GM12878 (cell line): ENCODE measurements around the gene C6orf52. TPM values are rescaled to one million over a fixed set of nuclear protein-coding genes. Genes with fewer than 3 reads are reported as not detected.

Experiments
- ATAC-seq: fragments of 200-7000 bp; cut with Tn5 transposase; 3 replicates; pipeline ENCODE4 v1.9.1; 2020; ENCODE audit warnings: mild to moderate bottlenecking, moderate library complexity
- BruUV-seq: library from RNA; stranded (reverse); fragments of 400-500 nt; replicated peaks from 2 replicates; lab custom pipeline; 2021; lab: Mats Ljungman, UMichigan
- CTCF ChIA-PET: fragments of 300-600 bp; sonication (Branson Sonifier 250); formaldehyde crosslinking; extraction: SDS; loops from one replicate; lab custom pipeline; 2021; ENCODE audit warnings: inconsistent platforms; lab: Yijun Ruan, JAX
- POLR2A ChIA-PET: fragments of 350-600 bp; formaldehyde crosslinking; extraction: SDS; loops from one replicate; lab custom pipeline; 2021; ENCODE audit warnings: inconsistent platforms; lab: Charles Lee
- RAD21 ChIA-PET: fragments of 300-600 bp; sonication (Branson Sonifier 250); formaldehyde crosslinking; loops from one replicate; lab custom pipeline; 2023; ENCODE audit warnings: antibody characterized with exemption; ENCODE audit not compliant: unreplicated experiment; lab: Charles Lee
- SMC1A ChIA-PET: fragments of 300-600 bp; sonication (Branson Sonifier 250); formaldehyde crosslinking; loops from one replicate; lab custom pipeline; 2023; ENCODE audit not compliant: unreplicated experiment, uncharacterized antibody; lab: Charles Lee
- DNase-seq: peaks from one replicate; pipeline ENCODE4 v3.0.0-alpha.2; 2011; ENCODE audit warnings: low read depth, low spot score
- FAIRE-seq: peaks from 3 replicates; lab custom pipeline; 2011; peaks lifted over from hg19 to GRCh38; lab: Jason Lieb, UNC
- H2AFZ ChIP-seq: 2 replicates; pipeline ENCODE4 v1.6.0; 2011; ENCODE audit warnings: low read depth, low read length, control low read depth; ENCODE audit not compliant: control insufficient read depth
- H3K27ac ChIP-seq: 2 replicates; pipeline ENCODE4 v1.5.1; 2011; ENCODE audit warnings: control low read depth; ENCODE audit not compliant: control insufficient read depth, insufficient read depth
- H3K27me3 ChIP-seq, 2 experiments: replicated peaks in 1 of 2; 2 replicates each; pipeline versions ENCODE4 v1.6.0 to v1.6.1; 2011; ENCODE audit warnings: low read length in 1 of 2; ENCODE audit not compliant: control insufficient read depth in 2 of 2, insufficient read depth in 2 of 2
- H3K36me3 ChIP-seq, 2 experiments: 2 replicates each; pipeline ENCODE4 v1.5.1; 2011; ENCODE audit warnings: low read length in 1 of 2; ENCODE audit not compliant: control insufficient read depth in 2 of 2, insufficient read depth in 2 of 2
- H3K4me1 ChIP-seq: 2 replicates; pipeline ENCODE4 v1.6.1; 2011; ENCODE audit warnings: mild to moderate bottlenecking, low read length, moderate library complexity, mixed read lengths; ENCODE audit not compliant: control insufficient read depth, insufficient read depth
- H3K4me2 ChIP-seq: 2 replicates; pipeline ENCODE4 v1.6.0; 2011; ENCODE audit warnings: control low read depth; ENCODE audit not compliant: control insufficient read depth, insufficient read depth
- H3K4me3 ChIP-seq: fragments of 200-600 bp; sonication (generic); 2 replicates; pipeline ENCODE4 v1.5.1; 2016
- H3K79me2 ChIP-seq: 2 replicates; pipeline ENCODE4 v1.6.0; 2011; ENCODE audit warnings: low read length; ENCODE audit not compliant: control insufficient read depth, insufficient read depth
- H3K9ac ChIP-seq: 2 replicates; pipeline ENCODE4 v1.8.0; 2011; ENCODE audit warnings: low read length, control low read depth, mixed read lengths; ENCODE audit not compliant: control insufficient read depth, insufficient read depth
- H3K9me3 ChIP-seq: replicated peaks from 3 replicates; pipeline ENCODE4 v1.5.1; 2011; ENCODE audit warnings: mild to moderate bottlenecking, low read length; ENCODE audit not compliant: control insufficient read depth, insufficient read depth
- H4K20me1 ChIP-seq: 2 replicates; pipeline ENCODE4 v1.6.0; 2011; ENCODE audit not compliant: control insufficient read depth, insufficient read depth
- EED ChIP-seq: sonication (generic); IDR thresholded peaks from 2 replicates; pipeline ENCODE4 v1.6.1; 2016; ENCODE audit warnings: antibody characterized with exemption, low read depth
- HCFC1 ChIP-seq: fragments of 150-350 bp; IDR thresholded peaks from 2 replicates; pipeline ENCODE4 v1.6.1; 2014; ENCODE audit warnings: low read length
- NR2C2 ChIP-seq: IDR thresholded peaks from 2 replicates; pipeline ENCODE4 v1.6.1; 2011; ENCODE audit warnings: borderline replicate concordance, low read depth; ENCODE audit not compliant: control insufficient read depth, insufficient read length
- POLR2AphosphoS2 ChIP-seq: IDR thresholded peaks from 2 replicates; pipeline ENCODE4 v1.6.1; 2011; ENCODE audit warnings: low read depth, mild to moderate bottlenecking, low read length, improper control_type of control experiment, moderate library complexity
- RAD51 ChIP-seq: fragments of 450-650 bp; IDR thresholded peaks from 2 replicates; pipeline ENCODE4 v1.6.1; 2016; ENCODE audit warnings: moderate library complexity, mild to moderate bottlenecking, inconsistent platforms
- SIN3A ChIP-seq: IDR thresholded peaks from 2 replicates; pipeline ENCODE4 v1.6.1; 2012; ENCODE audit warnings: low read depth, low read length, improper control_type of control experiment
- SUZ12 ChIP-seq: fragments of 200-600 bp; sonication (generic); IDR thresholded peaks from one replicate; pipeline ENCODE4 v1.6.1; 2018; ENCODE audit warnings: antibody characterized with exemption, mild to moderate bottlenecking; ENCODE audit not compliant: unreplicated experiment
- WRNIP1 ChIP-seq: IDR thresholded peaks from 2 replicates; pipeline ENCODE4 v1.6.1; 2011; ENCODE audit warnings: low read depth, low read length, improper control_type of control experiment, borderline replicate concordance
- YBX1 ChIP-seq: fragments of 450-650 bp; IDR thresholded peaks from 2 replicates; pipeline ENCODE4 v1.6.1; 2016; ENCODE audit warnings: antibody characterized with exemption
- WGBS: methylation state at CpG from one replicate; pipeline ENCODE4 v1.1.6; 2016; ENCODE audit warnings: low lambda C conversion rate; ENCODE audit not compliant: insufficient replicate concordance, insufficient coverage; ENCODE audit errors: missing lambda C conversion rate; 5-methylcytosine and 5-hydroxymethylcytosine counted together
- in situ Hi-C: fragments of 300-500 bp; cut with MboI; formaldehyde crosslinking; loops from 9 replicates; pipeline ENCODE4 v1.14.3; 2018; ENCODE audit warnings: mixed read lengths
- intact Hi-C: fragments of 100-400 bp; cut with micrococcal nuclease; formaldehyde crosslinking; loops from one replicate; pipeline ENCODE4 v1.14.2; 2022; ENCODE audit not compliant: unreplicated experiment
- polyA plus RNA-seq, 11 experiments: library from polyadenylated mRNA; depleted of rRNA in 4 of 11; unstranded in 6 of 11; stranded (reverse) in 5 of 11; fragments of >200 nt; fragmentation: Nextera tagmentation in 4 of 11; fragmentation: Illumina TruSeq in 1 of 11; extraction: Ambion mirVana in 4 of 11; extraction: Trizol in 1 of 11; gene quantifications; 1 replicate in 1 of 11; 2 replicates in 10 of 11; pipeline versions ENCODE4 v1.2.1 to v1.2.3, GENCODE V29; 2011 to 2016; ENCODE audit warnings: inconsistent platforms in 2 of 11, missing spikeins in 2 of 11, low read depth in 1 of 11
- total RNA-seq, 4 experiments: library from RNA; depleted of rRNA in 3 of 4; stranded (reverse); fragments of >200 nt in 3 of 4; fragmentation: Illumina TruSeq in 1 of 4; extraction: Trizol in 1 of 4; gene quantifications; 2 replicates each; pipeline versions ENCODE4 v1.2.1 to v1.2.3, GENCODE V29; 2013 to 2021
- TF ChIP-seq, protein P1 (sequence below): fragments of 450-650 bp; formaldehyde crosslinking; IDR thresholded peaks from 2 replicates; pipeline ENCODE4 v1.4.0; 2020; ENCODE audit warnings: mild to moderate bottlenecking, moderate library complexity
- TF ChIP-seq, protein P2 (sequence below): IDR thresholded peaks from 2 replicates; pipeline ENCODE4 v1.6.1; 2011; ENCODE audit warnings: mild to moderate bottlenecking, low read depth, low read length, moderate library complexity; ENCODE audit not compliant: insufficient replicate concordance
- TF ChIP-seq, protein P3 (sequence below): fragments of 450-650 bp; IDR thresholded peaks from 2 replicates; pipeline ENCODE4 v1.6.1; 2014; ENCODE audit warnings: mild to moderate bottlenecking
- TF ChIP-seq, protein P4 (sequence below): IDR thresholded peaks from 2 replicates; pipeline ENCODE4 v1.6.1; 2011; ENCODE audit warnings: borderline replicate concordance, low read depth, mild to moderate bottlenecking, moderate library complexity, low read length; ENCODE audit not compliant: insufficient read depth, poor library complexity, severe bottlenecking
- TF ChIP-seq, protein P5 (sequence below), 3 experiments: IDR thresholded peaks in 2 of 3; conservative IDR thresholded peaks in 1 of 3; 2 replicates each; pipeline ENCODE4 v1.5.1; 2011; ENCODE audit warnings: low read depth in 3 of 3, low read length in 3 of 3, mild to moderate bottlenecking in 3 of 3, control low read depth in 2 of 3, moderate library complexity in 2 of 3, inconsistent platforms in 1 of 3, mixed read lengths in 1 of 3; ENCODE audit not compliant: control insufficient read depth in 2 of 3, insufficient read depth in 1 of 3; ENCODE audit errors: extremely low read depth in 1 of 3

The C6orf52 gene
- total and polyA plus RNA-seq, 10 of the 15 experiments (the other 5 are each of a cell fraction or from before 2014, with no cell fraction given): 2.7 to 15.1 (median 4.9) TPM

DNA sequence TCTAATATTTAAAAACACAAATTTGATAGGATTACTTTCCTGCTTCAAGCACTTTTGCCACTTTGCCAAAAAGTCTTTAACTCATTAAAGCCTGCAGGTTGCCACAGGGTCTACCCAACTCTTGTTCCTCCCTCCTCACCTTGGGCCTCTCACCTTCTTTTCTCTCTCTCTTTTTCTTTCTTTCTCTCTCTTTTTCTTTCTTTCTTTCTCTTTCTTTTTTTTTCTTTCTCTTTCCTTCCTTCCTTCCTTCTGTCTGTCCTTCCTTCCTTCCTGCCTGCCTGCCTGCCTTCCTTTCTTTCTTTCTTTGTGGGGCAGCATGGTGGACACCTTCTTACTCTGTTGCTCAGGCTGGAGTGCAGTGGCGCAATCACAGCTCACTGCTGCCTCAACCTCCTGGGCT, 50.2 kb downstream of the C6orf52 start:
- ChIA-PET CTCF (interaction anchor here (1.0 to 1.9 kb wide), 2 partner anchors 13 to 137 kb away, joined by 4 read pairs; no protein-coding TSS in a partner anchor), POLR2A (no interaction called here), RAD21 (interaction anchor here (1.0 kb wide), 1 partner anchor 11 kb away, joined by 3 read pairs; no protein-coding TSS in a partner anchor), SMC1A (interaction anchor here (0.6 to 1.4 kb wide), 3 partner anchors 11 to 1024 kb away, joined by 3 to 4 read pairs (median 3); no protein-coding TSS in a partner anchor)
- no peak for DNase-seq
- Histone ChIP-seq H3K9ac (no peak overlapping the region), H3K27me3 (no peaks in the 10 kb centered on the region), H2AFZ (no peak overlapping the region), H3K4me2 (no peak overlapping the region), H3K9me3 (no peaks in the 10 kb centered on the region; the same call in 2 of the 3 replicates), H3K36me3 (no peaks in the 10 kb centered on the region), H3K27ac (no peak overlapping the region), H3K79me2 (no peaks in the 10 kb centered on the region), H3K4me1 (no peaks in the 10 kb centered on the region), H4K20me1 (no peaks in the 10 kb centered on the region), H3K4me3 (no peak overlapping the region)
- no TSS peak for BruUV-seq
- in situ Hi-C loops (no loop called here), intact Hi-C loops (no loop called here)
- no peak for FAIRE-seq
- 100% methylated on average over 1 of the region's 1 CpG for WGBS
- ATAC-seq: no peak
- TF ChIP-seq HCFC1 (no peak), YBX1 (no peak), WRNIP1 (no peak), SIN3A (no peak), RAD51 (no peak), NR2C2 (no peak), SUZ12 (no peak), POLR2AphosphoS2 (no peak), EED (no peak)
- TF ChIP-seq, protein P1, sequence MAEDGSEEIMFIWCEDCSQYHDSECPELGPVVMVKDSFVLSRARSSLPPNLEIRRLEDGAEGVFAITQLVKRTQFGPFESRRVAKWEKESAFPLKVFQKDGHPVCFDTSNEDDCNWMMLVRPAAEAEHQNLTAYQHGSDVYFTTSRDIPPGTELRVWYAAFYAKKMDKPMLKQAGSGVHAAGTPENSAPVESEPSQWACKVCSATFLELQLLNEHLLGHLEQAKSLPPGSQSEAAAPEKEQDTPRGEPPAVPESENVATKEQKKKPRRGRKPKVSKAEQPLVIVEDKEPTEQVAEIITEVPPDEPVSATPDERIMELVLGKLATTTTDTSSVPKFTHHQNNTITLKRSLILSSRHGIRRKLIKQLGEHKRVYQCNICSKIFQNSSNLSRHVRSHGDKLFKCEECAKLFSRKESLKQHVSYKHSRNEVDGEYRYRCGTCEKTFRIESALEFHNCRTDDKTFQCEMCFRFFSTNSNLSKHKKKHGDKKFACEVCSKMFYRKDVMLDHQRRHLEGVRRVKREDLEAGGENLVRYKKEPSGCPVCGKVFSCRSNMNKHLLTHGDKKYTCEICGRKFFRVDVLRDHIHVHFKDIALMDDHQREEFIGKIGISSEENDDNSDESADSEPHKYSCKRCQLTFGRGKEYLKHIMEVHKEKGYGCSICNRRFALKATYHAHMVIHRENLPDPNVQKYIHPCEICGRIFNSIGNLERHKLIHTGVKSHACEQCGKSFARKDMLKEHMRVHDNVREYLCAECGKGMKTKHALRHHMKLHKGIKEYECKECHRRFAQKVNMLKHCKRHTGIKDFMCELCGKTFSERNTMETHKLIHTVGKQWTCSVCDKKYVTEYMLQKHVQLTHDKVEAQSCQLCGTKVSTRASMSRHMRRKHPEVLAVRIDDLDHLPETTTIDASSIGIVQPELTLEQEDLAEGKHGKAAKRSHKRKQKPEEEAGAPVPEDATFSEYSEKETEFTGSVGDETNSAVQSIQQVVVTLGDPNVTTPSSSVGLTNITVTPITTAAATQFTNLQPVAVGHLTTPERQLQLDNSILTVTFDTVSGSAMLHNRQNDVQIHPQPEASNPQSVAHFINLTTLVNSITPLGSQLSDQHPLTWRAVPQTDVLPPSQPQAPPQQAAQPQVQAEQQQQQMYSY (CRISPR knock-in tag): no peak
- TF ChIP-seq, protein P2, sequence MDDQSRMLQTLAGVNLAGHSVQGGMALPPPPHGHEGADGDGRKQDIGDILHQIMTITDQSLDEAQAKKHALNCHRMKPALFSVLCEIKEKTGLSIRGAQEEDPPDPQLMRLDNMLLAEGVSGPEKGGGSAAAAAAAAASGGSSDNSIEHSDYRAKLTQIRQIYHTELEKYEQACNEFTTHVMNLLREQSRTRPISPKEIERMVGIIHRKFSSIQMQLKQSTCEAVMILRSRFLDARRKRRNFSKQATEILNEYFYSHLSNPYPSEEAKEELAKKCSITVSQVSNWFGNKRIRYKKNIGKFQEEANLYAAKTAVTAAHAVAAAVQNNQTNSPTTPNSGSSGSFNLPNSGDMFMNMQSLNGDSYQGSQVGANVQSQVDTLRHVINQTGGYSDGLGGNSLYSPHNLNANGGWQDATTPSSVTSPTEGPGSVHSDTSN: no peak
- TF ChIP-seq, protein P3, sequence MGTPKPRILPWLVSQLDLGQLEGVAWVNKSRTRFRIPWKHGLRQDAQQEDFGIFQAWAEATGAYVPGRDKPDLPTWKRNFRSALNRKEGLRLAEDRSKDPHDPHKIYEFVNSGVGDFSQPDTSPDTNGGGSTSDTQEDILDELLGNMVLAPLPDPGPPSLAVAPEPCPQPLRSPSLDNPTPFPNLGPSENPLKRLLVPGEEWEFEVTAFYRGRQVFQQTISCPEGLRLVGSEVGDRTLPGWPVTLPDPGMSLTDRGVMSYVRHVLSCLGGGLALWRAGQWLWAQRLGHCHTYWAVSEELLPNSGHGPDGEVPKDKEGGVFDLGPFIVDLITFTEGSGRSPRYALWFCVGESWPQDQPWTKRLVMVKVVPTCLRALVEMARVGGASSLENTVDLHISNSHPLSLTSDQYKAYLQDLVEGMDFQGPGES: no peak
- TF ChIP-seq, protein P4, sequence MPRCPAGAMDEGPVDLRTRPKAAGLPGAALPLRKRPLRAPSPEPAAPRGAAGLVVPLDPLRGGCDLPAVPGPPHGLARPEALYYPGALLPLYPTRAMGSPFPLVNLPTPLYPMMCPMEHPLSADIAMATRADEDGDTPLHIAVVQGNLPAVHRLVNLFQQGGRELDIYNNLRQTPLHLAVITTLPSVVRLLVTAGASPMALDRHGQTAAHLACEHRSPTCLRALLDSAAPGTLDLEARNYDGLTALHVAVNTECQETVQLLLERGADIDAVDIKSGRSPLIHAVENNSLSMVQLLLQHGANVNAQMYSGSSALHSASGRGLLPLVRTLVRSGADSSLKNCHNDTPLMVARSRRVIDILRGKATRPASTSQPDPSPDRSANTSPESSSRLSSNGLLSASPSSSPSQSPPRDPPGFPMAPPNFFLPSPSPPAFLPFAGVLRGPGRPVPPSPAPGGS: no peak
- TF ChIP-seq, protein P5, sequence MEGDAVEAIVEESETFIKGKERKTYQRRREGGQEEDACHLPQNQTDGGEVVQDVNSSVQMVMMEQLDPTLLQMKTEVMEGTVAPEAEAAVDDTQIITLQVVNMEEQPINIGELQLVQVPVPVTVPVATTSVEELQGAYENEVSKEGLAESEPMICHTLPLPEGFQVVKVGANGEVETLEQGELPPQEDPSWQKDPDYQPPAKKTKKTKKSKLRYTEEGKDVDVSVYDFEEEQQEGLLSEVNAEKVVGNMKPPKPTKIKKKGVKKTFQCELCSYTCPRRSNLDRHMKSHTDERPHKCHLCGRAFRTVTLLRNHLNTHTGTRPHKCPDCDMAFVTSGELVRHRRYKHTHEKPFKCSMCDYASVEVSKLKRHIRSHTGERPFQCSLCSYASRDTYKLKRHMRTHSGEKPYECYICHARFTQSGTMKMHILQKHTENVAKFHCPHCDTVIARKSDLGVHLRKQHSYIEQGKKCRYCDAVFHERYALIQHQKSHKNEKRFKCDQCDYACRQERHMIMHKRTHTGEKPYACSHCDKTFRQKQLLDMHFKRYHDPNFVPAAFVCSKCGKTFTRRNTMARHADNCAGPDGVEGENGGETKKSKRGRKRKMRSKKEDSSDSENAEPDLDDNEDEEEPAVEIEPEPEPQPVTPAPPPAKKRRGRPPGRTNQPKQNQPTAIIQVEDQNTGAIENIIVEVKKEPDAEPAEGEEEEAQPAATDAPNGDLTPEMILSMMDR (IDR thresholded peaks at IDR 0.05 in 2 of 3, conservative IDR thresholded peaks at IDR 0.05 in 1 of 3; ENCODE audit: control insufficient read depth in 2 of 3, extremely low read depth in 1 of 3, insufficient read depth in 1 of 3, low read depth in 3 of 3, low read length in 3 of 3): no peak
